Fibroblast of lung (primary cell): Measurements from ENCODE around the gene SLC38A10.

Experiments
- CTCF ChIP-seq, 2 donors: IDR thresholded peaks in 1 of 2; conservative IDR thresholded peaks in 1 of 2; 1 replicate in 1 of 2; 2 replicates in 1 of 2; pipeline ENCODE4 v1.5.1; 2011 to 2012; ENCODE audit warnings: low read length in 2 of 2, control low read depth in 1 of 2, inconsistent platforms in 1 of 2, low read depth in 1 of 2, mild to moderate bottlenecking in 1 of 2
- EZH2 ChIP-seq: IDR thresholded peaks from 2 replicates; pipeline ENCODE4 v1.5.1; 2012; ENCODE audit warnings: low read length, control low read depth, mild to moderate bottlenecking; ENCODE audit errors: missing control alignments

- TF ChIP-seq CTCF (conservative IDR thresholded peaks at IDR 0.05 in 1 of 2, IDR thresholded peaks at IDR 0.05 in 1 of 2; ENCODE audit: low read depth in 1 of 2, low read length in 2 of 2) (no peak), EZH2 (no peak)
Observed at GRCh38 chr17:81300586-81301155, 5.6 kb upstream of the SLC38A10 start.
